Mesothelial cell of epicardium (in vitro differentiated cells): ENCODE measurements around the gene CUL9. TPM values are rescaled to one million over a fixed set of nuclear protein-coding genes. Genes with fewer than 3 reads are reported as not detected.

Experiments
- DNase-seq, 2 experiments: peaks; one replicate each; pipeline ENCODE4 v3.0.0; 2021; ENCODE audit warnings: low spot score in 2 of 2; ENCODE audit not compliant: unreplicated experiment in 2 of 2
- H3K27ac Mint-ChIP-seq: 2 replicates; pipeline ENCODE4 v1.8.0; 2021; ENCODE audit warnings: mixed read lengths
- H3K27me3 Mint-ChIP-seq: 2 replicates; pipeline ENCODE4 v1.8.0; 2021; ENCODE audit warnings: low read depth, mixed read lengths
- H3K36me3 Mint-ChIP-seq: 2 replicates; pipeline ENCODE4 v1.8.0; 2021; ENCODE audit warnings: mixed read lengths
- H3K4me1 Mint-ChIP-seq: 2 replicates; pipeline ENCODE4 v1.8.0; 2021; ENCODE audit warnings: mixed read lengths
- H3K4me3 Mint-ChIP-seq: 2 replicates; pipeline ENCODE4 v1.8.0; 2021; ENCODE audit warnings: mild to moderate bottlenecking, moderate library complexity, mixed read lengths
- H3K9me3 Mint-ChIP-seq: 2 replicates; pipeline ENCODE4 v1.8.0; 2021; ENCODE audit warnings: mixed read lengths
- total RNA-seq: library from RNA; stranded (reverse); gene quantifications from 3 replicates; pipeline ENCODE4 v1.2.1, GENCODE V29; 2021
- TF ChIP-seq, protein P1 (sequence below): fragments of 200-600 bp; sonication (generic); IDR thresholded peaks from one replicate; pipeline ENCODE4 v1.5.0; 2021; ENCODE audit warnings: antibody characterized with exemption; ENCODE audit not compliant: unreplicated experiment

Gene CUL9
- total RNA-seq, 1 donor from 2014 or later, result 72.1 TPM

DNA sequence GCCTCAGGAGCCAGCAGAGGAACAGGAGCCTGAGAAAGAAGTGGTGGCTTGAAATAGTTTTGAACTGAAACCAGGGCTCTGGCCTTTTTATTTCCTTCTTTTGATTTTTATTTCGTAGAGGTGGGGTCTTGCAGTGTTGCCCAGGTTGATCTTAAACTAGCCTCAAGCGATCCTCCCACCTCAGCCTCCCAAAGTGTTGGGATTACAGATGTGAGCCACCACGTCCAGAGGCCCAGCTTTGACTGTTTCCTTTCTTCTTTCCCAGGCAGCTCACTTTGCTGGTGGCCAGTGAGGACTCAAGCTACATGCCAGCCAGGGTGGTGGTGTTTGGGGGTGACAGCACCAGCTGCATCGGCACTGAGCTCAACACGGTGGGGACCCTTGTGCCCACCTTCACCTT lies 20.5 kb downstream of the CUL9 start:
- no peaks in the 10 kb centered on the region for H3K27me3 Mint-ChIP-seq
- H3K4me3 Mint-ChIP-seq, result no peak overlapping the region
- no peaks in the 10 kb centered on the region for H3K9me3 Mint-ChIP-seq
- H3K4me1 Mint-ChIP-seq, result no peaks in the 10 kb centered on the region
- no peak overlapping the region for H3K27ac Mint-ChIP-seq
- peaks cover 37% of the 10 kb centered on the region for H3K36me3 Mint-ChIP-seq
- TF ChIP-seq, protein P1, sequence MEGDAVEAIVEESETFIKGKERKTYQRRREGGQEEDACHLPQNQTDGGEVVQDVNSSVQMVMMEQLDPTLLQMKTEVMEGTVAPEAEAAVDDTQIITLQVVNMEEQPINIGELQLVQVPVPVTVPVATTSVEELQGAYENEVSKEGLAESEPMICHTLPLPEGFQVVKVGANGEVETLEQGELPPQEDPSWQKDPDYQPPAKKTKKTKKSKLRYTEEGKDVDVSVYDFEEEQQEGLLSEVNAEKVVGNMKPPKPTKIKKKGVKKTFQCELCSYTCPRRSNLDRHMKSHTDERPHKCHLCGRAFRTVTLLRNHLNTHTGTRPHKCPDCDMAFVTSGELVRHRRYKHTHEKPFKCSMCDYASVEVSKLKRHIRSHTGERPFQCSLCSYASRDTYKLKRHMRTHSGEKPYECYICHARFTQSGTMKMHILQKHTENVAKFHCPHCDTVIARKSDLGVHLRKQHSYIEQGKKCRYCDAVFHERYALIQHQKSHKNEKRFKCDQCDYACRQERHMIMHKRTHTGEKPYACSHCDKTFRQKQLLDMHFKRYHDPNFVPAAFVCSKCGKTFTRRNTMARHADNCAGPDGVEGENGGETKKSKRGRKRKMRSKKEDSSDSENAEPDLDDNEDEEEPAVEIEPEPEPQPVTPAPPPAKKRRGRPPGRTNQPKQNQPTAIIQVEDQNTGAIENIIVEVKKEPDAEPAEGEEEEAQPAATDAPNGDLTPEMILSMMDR, result no peak
- DNase-seq, result no peak

- H3K27me3 Mint-ChIP-seq, result no peaks in the 10 kb centered on the region
- no peaks in the 10 kb centered on the region for H3K9me3 Mint-ChIP-seq
- peaks cover 39% of the 10 kb centered on the region for H3K36me3 Mint-ChIP-seq
- DNase-seq, result no peak
- H3K27ac Mint-ChIP-seq, result no peak overlapping the region
- H3K4me3 Mint-ChIP-seq, result no peak overlapping the region
- H3K4me1 Mint-ChIP-seq, result no peaks in the 10 kb centered on the region
- TF ChIP-seq, protein P1, result no peak
Observed at GRCh38 chr6:43203029-43203717, 21.2 kb downstream of the CUL9 start.

GRCh38 chr6:43203718-43204095 lies 21.7 kb downstream of the CUL9 start:
- H3K27ac Mint-ChIP-seq, result no peak overlapping the region
- peaks cover 40% of the 10 kb centered on the region for H3K36me3 Mint-ChIP-seq
- H3K4me1 Mint-ChIP-seq, result no peaks in the 10 kb centered on the region
- no peak for DNase-seq
- TF ChIP-seq, protein P1, result no peak
- H3K4me3 Mint-ChIP-seq, result no peak overlapping the region
- no peaks in the 10 kb centered on the region for H3K27me3 Mint-ChIP-seq
- no peaks in the 10 kb centered on the region for H3K9me3 Mint-ChIP-seq

DNA sequence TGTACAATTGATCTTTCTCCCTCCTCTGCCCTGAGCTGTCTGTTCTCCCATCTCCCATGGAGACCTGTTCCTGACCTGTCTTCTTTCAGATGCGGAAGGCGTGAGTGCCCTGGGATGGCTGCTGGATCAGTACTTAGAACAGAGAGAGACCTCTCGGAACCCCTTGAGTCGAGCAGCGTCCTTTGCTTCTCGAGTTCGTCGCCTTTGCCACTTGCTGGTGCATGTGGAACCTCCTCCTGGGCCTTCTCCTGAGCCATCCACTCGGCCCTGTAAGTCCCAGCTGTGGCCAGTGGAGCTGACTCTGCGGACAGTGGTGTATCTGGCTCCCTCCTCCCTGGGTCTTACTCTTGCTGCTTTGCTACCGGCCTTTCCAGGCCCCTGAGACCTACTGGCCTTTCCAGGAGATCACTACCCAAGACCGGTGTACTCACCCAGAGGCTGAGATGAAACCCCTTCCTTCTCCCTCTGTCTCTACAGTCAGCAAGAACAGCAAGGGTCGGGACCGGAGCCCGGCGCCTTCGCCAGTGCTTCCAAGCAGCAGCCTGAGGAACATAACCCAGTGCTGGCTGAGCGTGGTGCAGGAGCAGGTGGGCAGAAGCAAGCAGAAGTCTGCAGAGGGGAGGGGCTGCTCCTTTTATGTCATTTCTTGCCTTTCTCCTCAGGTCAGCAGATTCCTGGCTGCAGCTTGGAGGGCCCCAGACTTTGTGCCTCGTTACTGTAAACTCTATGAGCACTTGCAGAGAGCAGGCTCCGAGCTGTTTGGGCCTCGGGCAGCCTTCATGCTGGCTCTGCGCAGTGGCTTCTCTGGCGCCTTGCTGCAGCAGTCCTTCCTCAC lies 22.5 kb downstream of the CUL9 start:
- Mint-ChIP-seq H3K4me1 (no peaks in the 10 kb centered on the region), H3K9me3 (no peaks in the 10 kb centered on the region), H3K27me3 (no peaks in the 10 kb centered on the region), H3K4me3 (no peak overlapping the region), H3K27ac (no peak overlapping the region), H3K36me3 (peaks cover 40% of the 10 kb centered on the region)
- TF ChIP-seq, protein P1, result no peak
- no peak for DNase-seq

- no peak overlapping the region for H3K27ac Mint-ChIP-seq
Observed at GRCh38 chr6:43205849-43206248, 23.9 kb downstream of the CUL9 start.

More at GRCh38 chr6:43205849-43206248, 23.9 kb downstream of the CUL9 start:
- Mint-ChIP-seq H3K4me1 (no peaks in the 10 kb centered on the region), H3K36me3 (peaks cover 35% of the 10 kb centered on the region), H3K4me3 (no peak overlapping the region), H3K9me3 (no peaks in the 10 kb centered on the region), H3K27me3 (no peaks in the 10 kb centered on the region)
- TF ChIP-seq, protein P1, result no peak
- DNase-seq, result no peak
